ENCODE data around the gene TMEM25. TPM values are rescaled to one million over a fixed set of nuclear protein-coding genes. Genes with fewer than 3 reads are reported as not detected.

TMEM25 gene
- total and polyA plus RNA-seq, 2 of the 13 experiments (the other 11 are each of a cell fraction or from before 2014, with no cell fraction given) = 7.5 to 17.2 TPM

GRCh38 chr11:118572061-118572980 lies 41.3 kb downstream of the TMEM25 start, which contains the start of gene ARCN1 (continued):
- 0 out of 2 replicates have a peak, but pooled peaks have one; percentile 25 for TF ChIP-seq ZNF572 (CRISPR knock-in tag; IDR thresholded peaks at IDR 0.05)
- peak; percentile 55 for TF ChIP-seq THAP11 (CRISPR knock-in tag; IDR thresholded peaks at IDR 0.05)
- TF ChIP-seq MBNL3 (CRISPR knock-in tag; conservative IDR thresholded peaks at IDR 0.05) = no peak
- no peak for TF ChIP-seq ZNF276 (CRISPR knock-in tag; IDR thresholded peaks at IDR 0.05; ENCODE audit: low read depth)
- TF ChIP-seq ZNF83 (CRISPR knock-in tag; IDR thresholded peaks at IDR 0.05; ENCODE audit: borderline replicate concordance) = no peak
- no peak for TF ChIP-seq HES4 (CRISPR knock-in tag; IDR thresholded peaks at IDR 0.05; ENCODE audit: borderline replicate concordance)
- no peak for TF ChIP-seq NR2F2 (IDR thresholded peaks at IDR 0.05; ENCODE audit: borderline replicate concordance, low read depth)
- no peak for TF ChIP-seq ZNF280B (CRISPR knock-in tag; IDR thresholded peaks at IDR 0.05; ENCODE audit: borderline replicate concordance)
- no peak for TF ChIP-seq TOPORS (CRISPR knock-in tag; IDR thresholded peaks at IDR 0.05)
- no peak for TF ChIP-seq ELF4 (CRISPR knock-in tag; IDR thresholded peaks at IDR 0.05; ENCODE audit: borderline replicate concordance)
- no peak for TF ChIP-seq ZNF691 (CRISPR knock-in tag; IDR thresholded peaks at IDR 0.05; ENCODE audit: borderline replicate concordance, low read depth)
- no peak for TF ChIP-seq ONECUT2 (CRISPR knock-in tag; IDR thresholded peaks at IDR 0.05)
- TF ChIP-seq TCF7 (IDR thresholded peaks at IDR 0.05; ENCODE audit: low read depth) = no peak
- TF ChIP-seq TRIM22 (IDR thresholded peaks at IDR 0.05) = no peak
- no peak for TF ChIP-seq ZNF335 (CRISPR knock-in tag; IDR thresholded peaks at IDR 0.05)
- TF ChIP-seq PAXIP1 (CRISPR knock-in tag; conservative IDR thresholded peaks at IDR 0.05) = no peak; the same call in 1 of the 2 replicates
- no peak for TF ChIP-seq ZZZ3 (CRISPR knock-in tag; IDR thresholded peaks at IDR 0.05; ENCODE audit: borderline replicate concordance)

Measured in HepG2 (cell line).